8988T (cell line): ENCODE measurements around the gene TRAPPC1.
A peak's percentile ranks its signal among the peaks of the same experiment; 100 is the strongest.

Source experiments
- DNase-seq: peaks from one replicate; pipeline ENCODE4 v3.0.0; 2011

The TRAPPC1 gene

DNA sequence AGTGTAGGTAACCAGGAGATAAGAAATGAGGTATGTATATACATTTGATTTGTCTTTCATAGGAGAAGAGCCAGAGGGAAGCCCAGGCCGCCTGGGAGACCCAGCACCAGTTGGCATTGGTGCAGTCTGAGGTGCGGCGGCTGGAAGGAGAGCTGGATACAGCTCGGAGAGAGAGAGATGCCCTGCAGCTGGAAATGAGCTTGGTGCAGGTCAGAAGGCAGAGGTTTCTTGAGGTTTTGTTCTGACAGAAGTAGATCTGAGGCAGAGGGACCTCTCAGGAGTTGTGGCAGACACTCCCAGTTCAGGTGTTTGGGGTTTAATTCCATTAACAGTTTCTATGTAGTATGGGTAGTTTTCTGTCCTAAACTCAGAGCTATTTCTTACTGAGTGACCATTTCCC, 8.3 kb upstream of the TRAPPC1 start:
- no peak for DNase-seq

DNA sequence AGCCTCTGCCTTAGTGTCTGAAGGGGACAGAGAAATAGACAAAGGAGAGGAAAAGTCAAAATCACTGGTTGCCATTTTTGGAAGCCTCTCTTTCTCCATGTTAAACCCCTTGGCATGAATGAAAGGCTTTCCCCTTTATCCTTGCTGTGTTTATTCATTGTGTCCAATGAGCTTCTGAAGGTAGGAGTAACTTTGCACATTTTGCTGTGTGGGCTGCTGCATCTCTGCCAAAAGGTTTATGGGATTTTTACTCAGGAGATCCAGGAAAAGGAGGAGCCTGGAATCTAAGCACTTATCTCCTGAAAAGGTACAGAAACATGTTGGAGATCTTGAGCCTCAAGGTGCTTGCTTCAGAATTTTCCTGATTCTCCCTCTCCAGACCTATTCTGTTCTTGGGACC, 4.1 kb upstream of the TRAPPC1 start:
- no peak for DNase-seq

DNA sequence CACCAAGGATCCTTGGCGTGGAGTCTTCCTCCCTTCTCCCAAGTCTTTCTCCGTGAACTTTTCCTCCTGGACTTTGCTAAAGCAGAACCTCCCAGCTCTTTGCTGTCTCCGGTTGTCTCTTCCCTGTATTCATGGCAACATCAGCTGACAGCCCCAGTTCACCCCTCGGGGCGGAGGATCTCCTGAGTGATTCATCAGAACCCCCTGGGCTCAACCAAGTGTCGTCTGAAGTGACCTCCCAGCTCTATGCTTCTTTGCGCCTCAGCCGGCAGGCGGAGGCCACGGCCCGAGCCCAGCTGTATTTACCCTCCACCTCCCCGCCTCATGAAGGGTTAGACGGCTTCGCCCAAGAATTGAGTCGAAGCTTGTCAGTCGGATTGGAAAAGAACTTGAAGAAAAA, 1.2 kb upstream of the TRAPPC1 start:
- no peak for DNase-seq

DNA sequence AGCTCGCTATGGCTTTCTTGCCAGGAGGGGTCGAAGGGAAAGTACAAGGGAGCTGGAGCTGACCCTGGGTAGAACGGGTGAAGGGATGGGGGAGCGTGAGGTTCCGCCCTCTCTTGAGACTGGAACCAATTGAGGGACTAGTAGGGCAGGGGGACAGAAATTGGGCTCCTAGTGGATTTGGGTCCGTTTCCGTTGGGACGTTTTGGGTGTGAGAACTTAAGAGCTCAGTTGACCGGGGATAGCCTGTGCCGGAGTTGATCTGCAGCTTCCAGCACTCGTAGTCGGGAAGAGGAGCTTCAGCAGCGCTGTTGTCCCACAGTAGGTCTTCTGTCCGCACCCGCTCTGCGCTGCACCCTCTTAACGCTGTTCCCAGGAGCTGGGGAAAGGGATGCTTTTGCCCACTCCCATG, 741 bp upstream of the TRAPPC1 start:
- DNase-seq: no peak

DNA sequence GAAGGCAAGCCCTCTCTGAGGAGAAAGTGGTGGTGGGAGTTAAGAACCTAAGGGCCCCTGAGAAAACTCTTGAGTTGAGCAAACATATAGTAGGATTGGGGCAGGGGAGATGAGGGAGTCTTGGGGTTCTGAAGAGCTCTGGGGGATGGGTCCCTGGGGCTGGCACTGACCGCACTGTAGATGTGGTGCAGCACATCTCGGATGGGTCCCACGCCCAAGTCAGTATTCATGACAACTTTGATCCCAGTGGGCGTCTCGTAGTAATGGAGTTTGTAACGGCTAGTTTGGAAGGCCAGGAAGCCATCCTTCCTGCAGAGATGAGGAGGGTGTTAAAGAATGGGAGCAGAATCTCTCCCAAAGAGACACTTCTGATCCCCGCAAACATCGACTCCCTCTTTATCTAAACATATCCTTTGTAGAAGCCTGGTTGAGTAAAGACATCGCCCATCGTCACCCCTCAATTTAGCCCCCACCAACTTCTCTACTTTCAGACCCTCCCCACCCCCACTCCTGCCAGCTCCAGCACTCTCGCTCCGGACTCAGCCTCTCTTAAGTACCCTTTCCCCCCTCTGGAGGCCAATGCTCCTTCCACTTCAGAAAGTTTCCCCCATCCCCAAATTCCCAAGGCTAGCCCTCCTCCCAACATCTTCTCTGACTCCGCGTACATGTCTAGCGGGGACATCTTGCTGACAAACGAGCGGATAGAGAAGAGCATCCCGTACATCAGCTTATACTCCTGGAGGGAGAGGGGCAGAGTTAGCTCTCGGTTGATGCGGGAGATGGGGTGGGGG, 710 bp downstream of the TRAPPC1 start:
- DNase-seq: no peak

DNA sequence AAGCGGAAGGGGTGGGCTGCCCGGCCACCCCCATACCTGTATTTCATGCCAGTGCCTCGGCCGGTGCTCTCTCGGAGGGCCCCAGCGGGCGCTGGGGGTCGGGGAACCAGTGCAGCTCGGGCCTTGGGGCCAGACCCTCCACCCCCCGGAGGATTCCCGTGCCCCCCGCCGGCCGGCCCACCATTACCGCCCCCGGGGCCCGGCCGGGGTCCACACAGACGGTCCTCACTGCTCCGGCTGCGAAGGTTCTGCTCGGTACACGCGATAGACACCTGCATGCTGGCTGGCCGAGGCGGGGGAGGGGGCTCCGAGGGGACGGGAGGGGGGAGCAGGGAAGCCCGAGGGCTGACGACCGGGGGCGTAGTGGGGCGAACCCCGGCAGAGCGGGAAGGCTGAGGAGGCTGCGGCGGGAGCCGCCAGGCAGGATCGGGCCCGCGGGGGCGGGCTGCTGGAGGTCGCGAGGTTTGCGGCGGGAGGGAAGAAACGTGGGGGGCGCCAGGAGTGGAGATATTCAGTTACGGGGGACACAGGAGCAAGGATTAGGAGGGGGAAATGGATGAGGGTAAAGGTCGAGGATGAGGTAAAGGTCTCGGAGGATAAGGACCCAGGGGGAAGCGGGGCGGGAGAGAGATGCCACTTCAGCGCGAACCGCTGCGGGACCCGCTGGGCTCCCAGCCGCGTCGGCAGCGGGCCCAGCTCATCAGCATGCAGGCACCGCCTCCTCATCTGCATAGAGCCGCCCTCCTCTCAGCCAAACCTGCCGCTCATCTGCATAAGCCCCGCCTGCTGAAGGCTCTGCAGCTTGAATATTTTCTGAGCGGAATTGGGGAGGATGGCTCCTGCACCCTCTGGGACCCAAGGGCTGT, 2.4 kb downstream of the TRAPPC1 start, which contains the start of gene KCNAB3:
TSS of gene KCNAB3 (minus strand) at position 699 of the 866 bp plus-strand sequence. CDS start at position 278, 421 bp downstream.
- DNase-seq: no peak

DNA sequence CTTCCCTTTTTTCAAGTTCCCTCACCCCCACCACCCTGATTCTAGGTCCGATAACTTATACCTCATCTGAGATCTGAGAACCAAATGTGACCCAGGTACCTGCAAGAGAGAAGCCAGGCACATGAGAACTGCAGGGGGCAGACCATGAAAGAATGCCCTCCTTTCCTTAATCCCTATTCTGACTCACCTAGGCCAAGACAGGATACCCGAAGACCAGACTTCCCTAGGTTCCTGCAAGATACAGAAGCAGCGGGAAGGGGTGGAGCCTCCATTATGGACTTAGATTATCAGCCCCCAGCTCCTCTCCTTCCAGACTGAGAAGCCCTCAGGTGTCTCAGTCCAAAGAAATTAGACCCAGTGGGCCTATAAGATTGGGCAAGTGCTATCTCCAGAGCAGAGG, 4.2 kb downstream of the TRAPPC1 start:
- no peak for DNase-seq

DNA sequence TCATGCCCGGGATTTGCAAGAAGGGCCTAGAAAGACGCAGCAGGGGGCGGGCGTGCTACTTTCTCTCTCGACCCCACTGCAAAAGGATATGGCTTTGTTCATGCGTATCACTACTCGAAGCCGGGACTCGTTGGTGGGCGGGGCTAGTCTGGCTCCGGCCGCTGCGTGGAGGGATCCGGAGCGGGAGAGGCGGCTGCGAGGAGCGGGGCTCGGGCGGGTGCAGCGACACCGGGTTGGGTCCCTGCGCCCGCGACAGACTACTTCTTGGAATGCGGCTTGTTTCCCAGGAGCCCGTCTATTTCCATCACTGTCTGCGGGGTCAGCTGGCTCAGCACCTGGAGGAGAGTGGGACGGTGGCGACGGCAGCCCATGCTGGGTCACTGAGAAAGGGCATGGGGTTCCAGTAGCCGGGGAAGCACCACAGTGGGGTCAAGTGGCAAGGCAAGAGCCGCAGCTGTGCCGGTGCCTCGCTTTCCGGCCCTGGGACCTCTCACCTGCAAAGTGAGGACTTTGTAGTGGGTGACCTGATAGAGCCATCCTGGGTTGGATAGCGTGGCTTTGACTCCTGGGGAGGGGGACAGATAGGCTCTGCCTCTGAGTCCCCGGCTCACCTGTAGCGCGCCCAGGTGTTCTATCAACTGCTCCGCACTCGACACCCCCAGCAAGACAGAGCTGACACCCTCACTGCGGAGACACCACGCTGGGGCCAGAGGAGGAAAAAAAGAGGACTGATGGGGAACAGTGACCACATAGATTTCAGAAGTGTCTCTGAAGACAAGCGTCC, 8.7 kb downstream of the TRAPPC1 start:
- no peak for DNase-seq

DNA sequence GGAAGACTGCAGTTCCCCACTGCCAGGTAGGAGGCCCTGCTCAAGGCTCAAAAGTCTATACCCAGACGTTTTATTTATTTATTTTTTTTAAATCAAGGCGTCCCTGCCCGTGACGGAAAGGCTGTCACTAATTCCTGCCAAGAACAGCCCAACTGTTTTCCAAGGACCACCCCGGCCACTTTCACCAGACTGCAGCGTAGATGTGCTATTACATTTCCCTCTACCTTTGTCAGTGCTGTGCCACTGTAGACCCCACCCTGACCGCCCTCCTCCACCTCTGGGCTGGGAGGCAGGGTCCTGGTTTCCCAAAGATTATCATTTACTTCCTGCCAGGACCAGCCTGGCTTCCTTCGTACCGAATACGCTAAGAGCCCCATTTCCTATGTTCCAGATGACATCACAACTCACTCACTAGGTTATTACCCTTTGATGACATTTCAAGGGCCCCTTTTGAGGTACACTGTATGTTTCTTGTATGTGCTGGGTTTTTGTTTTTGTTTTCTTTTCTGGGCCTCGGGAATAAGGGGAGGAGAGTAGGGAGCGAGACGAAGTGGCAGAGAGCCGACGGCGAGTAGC, 9.4 kb downstream of the TRAPPC1 start:
- DNase-seq: no peak

DNA sequence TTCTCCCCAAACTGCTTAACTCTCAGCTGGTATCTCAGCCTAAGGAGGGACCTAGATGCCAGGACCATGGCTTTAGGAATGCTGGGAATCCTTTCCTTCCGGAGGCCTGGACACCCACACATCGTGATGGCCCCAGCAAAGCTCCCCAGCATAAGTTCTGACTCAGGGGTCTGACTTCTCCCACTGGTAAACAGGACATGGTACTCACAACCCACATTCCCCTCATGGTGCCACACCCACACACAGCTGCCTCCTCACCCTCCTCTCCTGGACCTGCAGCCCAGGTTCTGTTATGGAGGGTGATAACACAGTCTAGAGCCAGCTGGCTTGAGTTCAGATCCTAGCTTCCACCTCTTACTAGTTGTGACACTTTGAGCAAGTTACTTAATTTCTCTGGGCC, 14.9 kb downstream of the TRAPPC1 start:
- no peak for DNase-seq

DNA sequence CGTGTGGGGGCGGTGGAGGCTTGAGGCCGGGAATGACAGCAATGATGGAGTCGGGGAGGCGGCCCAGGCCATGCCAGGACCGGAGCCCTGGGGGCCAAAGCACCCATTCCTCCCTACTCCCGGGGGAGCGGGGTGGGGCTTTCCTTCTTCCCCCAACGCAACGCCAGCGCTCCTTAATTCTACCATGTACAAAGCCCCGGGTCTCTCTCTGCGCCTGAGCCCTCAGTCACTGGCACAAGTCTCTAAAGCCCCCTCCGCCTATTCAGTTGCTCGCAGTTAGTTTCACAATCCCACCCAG, 15.4 kb downstream of the TRAPPC1 start:
- no peak for DNase-seq

DNA sequence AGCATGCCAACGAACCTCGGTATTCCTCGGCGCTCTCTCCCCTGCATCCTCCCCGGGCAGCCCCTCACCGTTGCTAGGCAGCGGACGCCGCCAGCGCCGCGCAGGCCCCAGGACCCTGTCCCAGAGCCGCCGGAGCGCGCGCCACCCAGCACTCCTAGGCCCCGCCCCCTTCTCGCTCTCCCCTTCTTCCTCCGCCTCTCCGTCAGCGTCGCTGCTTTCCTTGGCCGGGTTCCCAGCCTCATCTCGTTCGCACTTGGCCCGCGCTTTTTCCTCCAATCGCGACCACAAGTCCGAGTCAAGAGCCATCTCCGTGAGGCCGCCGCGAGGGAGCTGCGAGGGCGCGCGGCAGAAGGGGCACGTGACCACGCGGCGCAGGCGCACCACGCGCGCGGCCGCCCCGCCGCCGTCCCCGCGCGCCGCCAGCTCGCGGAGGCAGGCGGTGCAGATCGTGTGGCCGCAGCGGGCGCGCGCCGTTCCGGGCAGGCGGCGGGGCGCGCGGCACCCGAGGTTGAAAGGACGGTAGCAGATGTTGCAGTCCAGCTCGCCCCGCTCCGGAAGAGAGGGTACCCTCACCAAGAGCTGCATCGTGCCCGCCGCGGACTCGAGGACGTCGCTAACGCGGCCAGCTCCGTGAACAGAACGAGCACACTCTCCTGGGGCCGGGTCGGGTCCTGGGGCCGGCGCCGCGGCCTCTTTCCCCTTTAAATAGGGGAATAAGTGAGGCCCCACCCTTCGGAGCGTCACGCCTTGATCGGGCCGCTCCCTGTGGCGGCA, 15.9 kb downstream of the TRAPPC1 start, which contains the start of gene RNF227:
TSS of gene RNF227 (minus strand) at position 679 of the 774 bp plus-strand sequence. CDS start at position 585, 94 bp downstream.
- DNase-seq: peak; percentile 52

DNA sequence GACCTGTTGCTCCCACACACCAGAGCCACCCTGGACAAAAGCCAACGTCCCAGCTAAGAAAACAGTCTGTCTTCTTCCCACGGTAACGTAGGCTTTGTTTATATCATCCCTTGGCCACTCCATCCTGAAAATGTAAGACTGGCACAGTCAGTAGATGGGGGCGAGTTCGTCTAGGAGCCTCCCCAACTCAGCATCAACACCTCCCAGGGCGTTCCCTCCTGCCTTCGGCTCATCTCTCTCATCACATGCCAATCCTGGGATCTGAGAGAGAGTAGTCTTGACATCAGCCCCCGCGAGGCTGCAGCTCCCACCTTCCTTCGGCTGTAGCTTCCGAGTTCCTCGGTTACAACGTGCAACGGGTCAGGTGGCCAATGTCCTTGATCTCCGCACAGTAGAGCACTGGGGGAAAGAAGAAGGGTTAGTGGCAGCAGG, 16.6 kb downstream of the TRAPPC1 start:
- no peak for DNase-seq

DNA sequence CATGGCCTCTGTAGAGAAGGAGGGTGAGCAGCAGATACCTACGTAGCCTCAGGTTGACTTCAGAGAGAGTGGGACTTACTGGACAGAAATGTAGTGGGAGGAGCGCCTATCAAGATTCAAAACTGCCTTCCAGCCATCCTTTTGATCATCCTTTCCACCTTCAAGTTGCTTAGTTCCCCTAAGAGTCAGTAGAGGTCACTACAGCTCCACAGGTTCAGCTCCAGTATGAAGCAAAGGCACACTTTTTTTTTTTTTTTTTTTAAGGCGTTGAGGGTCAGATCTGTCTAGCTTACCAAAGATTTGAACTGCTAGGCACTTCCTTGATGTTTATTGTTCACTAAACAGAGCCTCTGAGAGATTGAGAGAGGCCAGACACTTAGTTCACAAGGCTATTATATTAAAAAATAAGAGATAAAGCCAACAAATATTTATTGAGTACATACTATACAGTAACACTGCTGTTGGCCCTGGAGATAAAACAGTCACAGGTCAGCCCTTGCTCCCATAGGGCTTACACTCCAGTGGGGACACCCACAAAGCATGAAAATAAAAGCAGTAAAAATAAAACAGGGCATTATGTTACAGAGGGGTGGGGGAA, 18.7 kb downstream of the TRAPPC1 start:
- no peak for DNase-seq

DNA sequence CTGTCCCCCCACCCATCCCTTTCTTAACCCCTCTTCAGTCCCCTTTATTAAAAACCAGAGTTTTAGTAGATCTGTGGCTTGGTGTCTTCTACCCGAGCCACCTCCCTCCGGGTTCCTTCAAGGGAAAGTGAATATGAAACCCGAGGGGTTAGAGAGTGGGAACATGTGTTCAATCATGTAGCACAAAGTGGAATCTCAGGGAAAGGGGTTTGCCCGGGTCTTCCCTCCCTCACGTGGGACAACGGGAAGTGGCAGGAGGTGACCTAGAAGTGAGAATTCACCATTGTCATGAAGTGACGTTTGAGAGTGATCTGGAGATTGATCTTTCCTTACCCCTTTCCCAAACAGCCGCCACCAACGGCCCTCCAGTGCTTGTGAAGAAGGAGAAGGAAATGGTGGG, 20.6 kb downstream of the TRAPPC1 start:
- DNase-seq: no peak

DNA sequence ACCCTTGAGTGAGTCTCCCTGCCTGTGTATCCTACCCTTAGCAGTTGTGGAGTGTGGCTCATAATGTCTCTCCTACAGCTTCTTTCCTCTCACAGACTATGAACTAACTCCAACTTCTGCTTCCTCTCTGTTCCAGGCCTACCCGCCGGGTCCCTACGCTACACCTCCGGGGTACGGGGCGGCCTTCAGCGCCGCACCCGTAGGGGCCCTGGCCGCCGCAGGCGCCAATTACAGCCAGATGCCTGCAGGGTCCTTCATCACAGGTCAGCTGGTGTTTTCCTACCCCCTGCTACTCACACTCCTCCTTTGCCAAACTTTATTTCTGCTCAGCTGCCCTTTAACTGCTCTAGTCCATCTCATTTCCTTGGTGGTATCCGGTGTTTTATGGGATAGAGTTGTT, 21.0 kb downstream of the TRAPPC1 start:
- DNase-seq: no peak

DNA sequence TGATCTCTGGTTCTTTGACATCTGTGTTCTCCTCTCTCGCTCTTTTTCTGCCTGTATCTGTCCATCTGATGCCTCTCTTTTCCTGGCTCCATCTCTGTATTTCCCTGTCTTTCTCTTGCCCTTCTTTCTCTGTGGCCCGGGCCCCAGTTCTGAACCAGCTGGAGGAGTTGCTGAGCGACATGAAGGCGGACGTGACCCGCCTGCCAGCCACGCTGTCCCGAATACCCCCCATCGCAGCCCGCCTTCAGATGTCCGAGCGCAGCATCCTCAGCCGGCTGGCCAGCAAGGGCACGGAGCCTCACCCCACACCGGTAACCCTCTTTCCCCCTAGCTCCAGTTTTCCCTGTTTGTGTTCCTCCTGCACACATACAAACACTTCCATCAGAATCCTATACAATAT, 21.5 kb downstream of the TRAPPC1 start:
- DNase-seq: no peak

DNA sequence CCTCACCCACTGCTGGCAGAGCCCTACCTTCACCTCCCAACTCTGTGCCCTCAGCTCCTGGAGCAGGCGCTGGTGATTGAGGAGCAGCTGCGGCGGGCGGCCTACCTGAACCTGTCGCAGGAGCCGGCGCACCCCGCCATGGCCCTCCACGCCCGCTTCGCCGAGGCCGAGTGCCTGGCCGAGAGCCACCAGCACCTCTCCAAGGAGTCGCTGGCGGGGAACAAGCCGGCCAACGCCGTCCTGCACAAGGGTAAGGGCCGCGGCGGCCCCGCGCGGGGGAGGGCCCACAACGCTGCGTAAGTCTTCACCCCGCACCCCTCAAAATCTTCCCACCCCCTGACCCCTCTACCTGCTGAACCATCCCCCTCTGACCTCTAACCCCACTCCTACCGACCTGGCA, 22.7 kb downstream of the TRAPPC1 start:
- no peak for DNase-seq

DNA sequence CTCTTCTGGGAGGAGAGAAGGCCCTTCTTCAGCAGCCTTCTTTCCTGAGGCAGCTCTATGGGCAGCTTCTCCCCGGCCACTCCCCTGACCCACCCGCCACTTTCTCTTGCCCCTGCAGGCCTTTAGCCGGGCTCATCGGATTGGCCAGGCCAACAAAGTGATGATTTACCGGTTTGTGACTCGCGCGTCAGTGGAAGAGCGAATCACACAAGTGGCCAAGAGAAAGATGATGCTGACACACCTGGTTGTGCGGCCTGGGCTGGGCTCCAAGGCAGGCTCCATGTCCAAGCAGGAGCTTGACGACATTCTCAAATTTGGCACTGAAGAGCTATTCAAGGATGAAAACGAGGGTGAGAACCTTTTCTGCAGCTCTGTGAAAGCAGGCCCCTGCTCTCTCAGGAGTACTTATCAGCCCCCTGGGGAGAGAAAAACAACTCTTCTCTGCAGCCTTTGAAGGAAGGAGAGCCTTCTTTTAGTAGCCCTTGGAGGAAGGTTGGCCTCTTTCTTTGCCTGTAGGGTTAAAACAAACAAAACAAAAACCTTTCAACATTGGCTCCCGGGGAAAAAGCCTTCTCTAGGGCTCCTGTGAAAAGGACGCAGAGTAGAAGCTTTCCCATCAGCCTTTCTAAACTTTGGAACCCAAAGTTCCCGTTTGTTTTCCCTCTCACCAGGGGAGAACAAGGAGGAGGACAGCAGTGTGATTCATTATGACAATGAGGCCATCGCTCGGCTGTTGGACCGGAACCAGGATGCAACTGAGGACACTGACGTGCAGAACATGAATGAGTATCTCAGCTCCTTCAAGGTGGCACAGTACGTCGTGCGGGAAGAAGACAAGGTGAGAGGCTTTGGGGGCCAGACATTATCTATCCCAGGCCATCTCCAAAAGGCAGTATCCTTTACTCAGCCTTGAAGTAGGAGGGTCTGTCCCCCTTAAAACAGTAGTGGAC, 28.3 kb downstream of the TRAPPC1 start:
- DNase-seq: no peak

DNA sequence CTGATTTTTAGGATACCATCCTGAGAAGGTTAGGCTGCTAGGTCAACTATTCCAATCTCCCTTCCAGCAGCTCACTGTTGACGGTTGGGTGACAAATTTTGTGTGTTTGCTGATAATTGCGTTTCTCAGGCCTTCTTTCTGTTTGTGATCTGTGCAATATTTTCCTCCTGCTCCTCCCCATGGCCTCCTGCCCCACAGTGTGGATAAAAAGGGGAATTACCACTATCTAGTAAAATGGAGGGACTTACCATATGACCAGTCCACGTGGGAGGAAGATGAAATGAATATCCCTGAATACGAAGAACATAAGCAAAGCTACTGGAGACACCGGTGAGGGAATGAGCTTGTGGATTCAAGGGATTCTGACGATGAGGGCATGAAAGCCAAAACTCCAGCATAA, 34.0 kb downstream of the TRAPPC1 start:
- no peak for DNase-seq

DNA sequence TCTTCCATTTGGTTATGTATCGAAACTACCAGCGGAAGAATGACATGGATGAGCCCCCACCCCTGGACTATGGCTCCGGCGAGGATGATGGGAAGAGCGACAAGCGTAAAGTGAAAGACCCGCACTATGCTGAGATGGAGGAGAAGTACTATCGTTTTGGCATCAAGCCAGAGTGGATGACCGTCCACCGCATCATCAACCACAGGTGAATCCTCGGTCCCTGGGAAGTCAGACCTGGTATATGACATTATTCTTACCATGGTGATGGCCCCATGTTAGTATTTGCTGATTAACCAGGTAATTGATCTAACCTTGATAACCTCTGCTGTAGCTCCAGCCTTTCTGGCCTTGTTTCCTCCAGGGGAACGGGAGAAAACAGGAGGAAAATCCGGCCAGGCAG, 34.7 kb downstream of the TRAPPC1 start:
- no peak for DNase-seq
